RWPE1 (cell line): Measurements from ENCODE around the gene CUEDC1.

Source experiments
- CTCF ChIA-PET: fragments of 350-600 bp; sonication (Branson Sonifier 250); formaldehyde crosslinking; extraction: SDS; loops from one replicate; lab custom pipeline; 2021; lab: Yijun Ruan, JAX
- POLR2A ChIA-PET: fragments of 400-600 bp; formaldehyde crosslinking; extraction: SDS; loops from one replicate; lab custom pipeline; 2020; ENCODE audit warnings: antibody characterized with exemption; ENCODE audit not compliant: low non-redundant PET; lab: Yijun Ruan, JAX
- DNase-seq: peaks from one replicate; pipeline ENCODE4 v3.0.0; 2012; ENCODE audit warnings: low spot score
- H3K27ac ChIP-seq: fragments of 450-650 bp; 2 replicates; pipeline ENCODE4 v1.5.1; 2017
- CTCF ChIP-seq: fragments of 450-650 bp; conservative IDR thresholded peaks from 2 replicates; pipeline ENCODE4 v1.5.1; 2017; ENCODE audit warnings: low read depth, mild to moderate bottlenecking

Gene CUEDC1

GRCh38 chr17:57871863-57872262, 83.3 kb downstream of the CUEDC1 start:
- no peak for DNase-seq
- no peak for TF ChIP-seq CTCF
- POLR2A ChIA-PET, result no interaction called here
- H3K27ac ChIP-seq, result peak overlapping the region; percentile 97
- CTCF ChIA-PET, result interaction anchor here (0.6 kb wide), 1 partner anchor 9 kb away, joined by 4 read pairs; no protein-coding TSS in a partner anchor

GRCh38 chr17:57871155-57871554, 84.1 kb downstream of the CUEDC1 start:
- peak overlapping the region; percentile 97 for H3K27ac ChIP-seq
- TF ChIP-seq CTCF, result no peak
- DNase-seq, result no peak
- POLR2A ChIA-PET, result no interaction called here
- CTCF ChIA-PET, result no interaction called here

- CTCF ChIA-PET, result interaction anchor here (0.8 to 1.0 kb wide), 2 partner anchors 37 to 242 kb away, joined by 3 read pairs; no protein-coding TSS in a partner anchor
- DNase-seq, result no peak
- POLR2A ChIA-PET, result no interaction called here
- H3K27ac ChIP-seq, result peak overlapping the region; percentile 97
- no peak for TF ChIP-seq CTCF
Observed at GRCh38 chr17:57870283-57870635, 85.0 kb downstream of the CUEDC1 start.

- ChIA-PET POLR2A (no interaction called here), CTCF (interaction anchor here (0.8 to 1.0 kb wide), 3 partner anchors 11 to 243 kb away, joined by 3 to 8 read pairs (median 3); no protein-coding TSS in a partner anchor)
- H3K27ac ChIP-seq, result peak overlapping the region; percentile 97
- peak; percentile 57 for DNase-seq
- TF ChIP-seq CTCF, result no peak
Observed at GRCh38 chr17:57869617-57870282, 85.5 kb downstream of the CUEDC1 start.

GRCh38 chr17:57868910-57869616, 86.1 kb downstream of the CUEDC1 start:
- peak overlapping the region; percentile 97 for H3K27ac ChIP-seq
- TF ChIP-seq CTCF, result no peak
- DNase-seq, result no peak
- ChIA-PET POLR2A (no interaction called here), CTCF (interaction anchor here (0.5 to 1.1 kb wide), 6 partner anchors 11 to 790 kb away, joined by 3 to 8 read pairs (median 4); no protein-coding TSS in a partner anchor)

- ChIA-PET POLR2A (no interaction called here), CTCF (interaction anchor here (0.5 to 2.0 kb wide), 6 partner anchors 10 to 789 kb away, joined by 3 to 9 read pairs (median 4); no protein-coding TSS in a partner anchor)
- peak overlapping the region; percentile 97 for H3K27ac ChIP-seq
- peak; percentile 98 for DNase-seq
- peak; percentile 59 for TF ChIP-seq CTCF
Observed at GRCh38 chr17:57868007-57868909, 87.0 kb downstream of the CUEDC1 start.
